ENCODE data around the gene WSCD2. TPM values are rescaled to one million over a fixed set of nuclear protein-coding genes. Genes with fewer than 3 reads are reported as not detected.

WSCD2 gene
- total RNA-seq, 2 experiments from 2014 or later, result not detected

GRCh38 chr12:108131035-108131434, 1.9 kb downstream of the WSCD2 start:
- H3K27ac ChIP-seq (ENCODE audit: low read depth, low read length, poor library complexity, severe bottlenecking), result no peak overlapping the region
- no peaks in the 10 kb centered on the region for H4K20me1 ChIP-seq (ENCODE audit: insufficient read depth, low read length)
- no peaks in the 10 kb centered on the region for H3K79me2 ChIP-seq (ENCODE audit: insufficient read depth, low read depth, low read length)
- H3K4me3 ChIP-seq (ENCODE audit: low read depth, low read length, poor library complexity, severe bottlenecking), result no peak overlapping the region
- no peaks in the 10 kb centered on the region for H3K36me3 ChIP-seq (ENCODE audit: insufficient read depth, low read length)
- TF ChIP-seq, protein P1, sequence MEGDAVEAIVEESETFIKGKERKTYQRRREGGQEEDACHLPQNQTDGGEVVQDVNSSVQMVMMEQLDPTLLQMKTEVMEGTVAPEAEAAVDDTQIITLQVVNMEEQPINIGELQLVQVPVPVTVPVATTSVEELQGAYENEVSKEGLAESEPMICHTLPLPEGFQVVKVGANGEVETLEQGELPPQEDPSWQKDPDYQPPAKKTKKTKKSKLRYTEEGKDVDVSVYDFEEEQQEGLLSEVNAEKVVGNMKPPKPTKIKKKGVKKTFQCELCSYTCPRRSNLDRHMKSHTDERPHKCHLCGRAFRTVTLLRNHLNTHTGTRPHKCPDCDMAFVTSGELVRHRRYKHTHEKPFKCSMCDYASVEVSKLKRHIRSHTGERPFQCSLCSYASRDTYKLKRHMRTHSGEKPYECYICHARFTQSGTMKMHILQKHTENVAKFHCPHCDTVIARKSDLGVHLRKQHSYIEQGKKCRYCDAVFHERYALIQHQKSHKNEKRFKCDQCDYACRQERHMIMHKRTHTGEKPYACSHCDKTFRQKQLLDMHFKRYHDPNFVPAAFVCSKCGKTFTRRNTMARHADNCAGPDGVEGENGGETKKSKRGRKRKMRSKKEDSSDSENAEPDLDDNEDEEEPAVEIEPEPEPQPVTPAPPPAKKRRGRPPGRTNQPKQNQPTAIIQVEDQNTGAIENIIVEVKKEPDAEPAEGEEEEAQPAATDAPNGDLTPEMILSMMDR (conservative IDR thresholded peaks at IDR 0.05; ENCODE audit: low read length), result no peak
- no peak for TF ChIP-seq EZH2phosphoT487 (IDR thresholded peaks at IDR 0.05; ENCODE audit: borderline replicate concordance, low read depth, low read length)
- no peaks in the 10 kb centered on the region for H3K9me2 ChIP-seq (ENCODE audit: insufficient read depth, low read length)
- ChIA-PET POLR2A (no interaction called here), CTCF (ENCODE audit: unreplicated experiment) (interaction anchor here (0.6 kb wide), 1 partner anchor 1024 kb away, joined by 3 read pairs; no protein-coding TSS in a partner anchor)
- BruUV-seq (replicated peaks), result no TSS peak
- DNase-seq (ENCODE audit: low spot score), result no peak
- H3K9me3 ChIP-seq (ENCODE audit: low read length), result no peaks in the 10 kb centered on the region
- H3K4me1 ChIP-seq (ENCODE audit: insufficient read depth, low read length, poor library complexity, severe bottlenecking), result no peaks in the 10 kb centered on the region
- H3K4me2 ChIP-seq (ENCODE audit: low read length), result no peak overlapping the region
- intact Hi-C loops (cut with micrococcal nuclease; ENCODE audit: unreplicated experiment), result no loop called here
- no peak overlapping the region for H2AFZ ChIP-seq (ENCODE audit: low read length)

DNA sequence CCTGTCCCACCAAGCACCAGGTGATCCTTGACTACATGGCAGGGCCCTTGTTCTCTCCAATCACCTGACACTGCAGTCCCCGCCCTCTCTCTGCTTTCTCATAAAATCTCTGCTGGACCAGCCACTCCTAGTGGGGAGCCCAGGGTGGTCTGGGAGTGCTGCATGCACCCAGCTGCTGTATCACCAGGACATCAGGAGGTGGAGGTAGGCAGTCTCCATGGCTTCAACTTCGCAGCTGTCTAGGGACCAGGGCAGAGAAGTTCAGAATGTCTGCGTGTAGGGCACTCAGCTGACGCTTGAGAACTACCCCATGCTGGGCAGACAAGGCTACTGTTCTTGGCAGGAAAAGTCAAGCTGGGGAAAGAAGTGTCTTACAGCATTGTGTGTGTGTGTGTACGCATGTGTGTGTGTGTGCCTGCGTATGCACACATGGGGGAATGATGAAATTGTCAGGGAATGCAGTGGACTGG, 2.6 kb downstream of the WSCD2 start:
- ChIA-PET POLR2A (no interaction called here), CTCF (ENCODE audit: unreplicated experiment) (no interaction called here)
- H3K9me2 ChIP-seq (ENCODE audit: insufficient read depth, low read length), result no peaks in the 10 kb centered on the region
- TF ChIP-seq, protein P1 (conservative IDR thresholded peaks at IDR 0.05; ENCODE audit: low read length), result no peak
- TF ChIP-seq EZH2phosphoT487 (IDR thresholded peaks at IDR 0.05; ENCODE audit: borderline replicate concordance, low read depth, low read length), result no peak
- intact Hi-C loops (cut with micrococcal nuclease; ENCODE audit: unreplicated experiment), result no loop called here
- no TSS peak for BruUV-seq (replicated peaks)
- H3K9me3 ChIP-seq (ENCODE audit: low read length), result no peaks in the 10 kb centered on the region
- no peak overlapping the region for H3K27ac ChIP-seq (ENCODE audit: low read depth, low read length, poor library complexity, severe bottlenecking)
- H3K4me2 ChIP-seq (ENCODE audit: low read length), result no peak overlapping the region
- no peak overlapping the region for H3K4me3 ChIP-seq (ENCODE audit: low read depth, low read length, poor library complexity, severe bottlenecking)
- H3K4me1 ChIP-seq (ENCODE audit: insufficient read depth, low read length, poor library complexity, severe bottlenecking), result no peaks in the 10 kb centered on the region
- H3K79me2 ChIP-seq (ENCODE audit: insufficient read depth, low read depth, low read length), result no peaks in the 10 kb centered on the region
- no peak for DNase-seq (ENCODE audit: low spot score)
- H4K20me1 ChIP-seq (ENCODE audit: insufficient read depth, low read length), result no peaks in the 10 kb centered on the region
- no peak overlapping the region for H2AFZ ChIP-seq (ENCODE audit: low read length)
- no peaks in the 10 kb centered on the region for H3K36me3 ChIP-seq (ENCODE audit: insufficient read depth, low read length)

DNA sequence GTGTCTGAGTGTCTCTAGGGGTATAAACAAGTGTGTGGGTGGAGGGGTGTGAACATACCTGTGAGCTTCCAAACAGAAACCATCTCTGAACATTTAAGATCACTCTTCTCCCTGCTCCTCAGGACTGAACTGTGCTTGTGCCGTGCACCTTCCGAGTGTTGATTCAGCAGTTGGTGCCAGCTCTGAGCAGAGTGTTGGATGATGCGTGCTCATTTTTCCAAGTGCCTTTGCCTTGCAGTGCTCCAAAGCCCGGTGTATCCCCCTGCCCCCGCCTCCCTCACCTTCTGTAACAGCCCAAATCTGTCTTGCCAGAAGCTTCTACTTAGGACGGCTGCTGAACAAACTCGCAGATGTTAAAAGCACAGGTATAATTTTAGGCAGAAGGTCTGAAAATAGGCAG, 4.4 kb downstream of the WSCD2 start:
- DNase-seq (ENCODE audit: low spot score), result no peak
- Histone ChIP-seq H4K20me1 (ENCODE audit: insufficient read depth, low read length) (no peaks in the 10 kb centered on the region), H3K4me1 (ENCODE audit: insufficient read depth, low read length, poor library complexity, severe bottlenecking) (no peaks in the 10 kb centered on the region), H3K36me3 (ENCODE audit: insufficient read depth, low read length) (no peaks in the 10 kb centered on the region), H3K27ac (ENCODE audit: low read depth, low read length, poor library complexity, severe bottlenecking) (no peak overlapping the region), H3K4me2 (ENCODE audit: low read length) (no peak overlapping the region), H3K9me2 (ENCODE audit: insufficient read depth, low read length) (no peaks in the 10 kb centered on the region), H2AFZ (ENCODE audit: low read length) (no peak overlapping the region), H3K4me3 (ENCODE audit: low read depth, low read length, poor library complexity, severe bottlenecking) (no peak overlapping the region), H3K9me3 (ENCODE audit: low read length) (no peaks in the 10 kb centered on the region), H3K79me2 (ENCODE audit: insufficient read depth, low read depth, low read length) (no peaks in the 10 kb centered on the region)
- no TSS peak for BruUV-seq (replicated peaks)
- POLR2A ChIA-PET, result no interaction called here
- intact Hi-C loops (cut with micrococcal nuclease; ENCODE audit: unreplicated experiment), result no loop called here
- CTCF ChIA-PET (ENCODE audit: unreplicated experiment), result no interaction called here
- TF ChIP-seq, protein P1 (conservative IDR thresholded peaks at IDR 0.05; ENCODE audit: low read length), result no peak
- no peak for TF ChIP-seq EZH2phosphoT487 (IDR thresholded peaks at IDR 0.05; ENCODE audit: borderline replicate concordance, low read depth, low read length)
